Measurements from ENCODE around the gene PFDN1. TPM values are rescaled to one million over a fixed set of nuclear protein-coding genes. Genes with fewer than 3 reads are reported as not detected.

PFDN1 gene
- total RNA-seq, 1 experiment from 2014 or later, result 54.4 TPM

DNA sequence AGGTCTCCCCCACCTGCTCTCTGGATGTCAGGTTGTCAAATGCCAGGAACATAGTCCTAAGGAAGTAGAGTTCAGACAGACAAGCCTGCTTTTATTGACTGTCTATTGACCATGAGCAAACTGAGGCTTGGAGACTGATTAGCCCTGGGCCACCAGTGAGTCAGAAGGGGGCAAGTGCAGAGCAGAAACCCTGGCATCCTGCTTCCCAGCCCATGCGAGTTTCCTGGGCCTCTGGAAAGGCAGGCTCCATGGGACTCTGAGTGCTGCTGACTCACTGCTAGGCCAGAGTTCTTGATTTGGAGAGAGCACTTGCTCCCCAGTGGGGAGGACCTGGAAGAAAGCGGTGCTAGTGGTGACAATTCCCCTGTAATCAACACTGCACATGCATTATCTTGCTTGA is 46.3 kb upstream of the PFDN1 start:
- no peak for TF ChIP-seq POLR2AphosphoS5 (IDR thresholded peaks at IDR 0.05; ENCODE audit: low read depth, low read length)
- Histone ChIP-seq H3K4me3 (ENCODE audit: low read depth in 2 of 2, low read length in 2 of 2) (no peak overlapping the region), H3K9me3 (ENCODE audit: control insufficient read depth, insufficient read depth, low read depth, low read length) (no peaks in the 10 kb centered on the region), H3K27me3 (ENCODE audit: control insufficient read depth, insufficient read depth, low read length) (no peaks in the 10 kb centered on the region), H3K27ac (ENCODE audit: low read length) (no peak overlapping the region), H3K36me3 (ENCODE audit: control insufficient read depth, insufficient read depth, low read length) (no peaks in the 10 kb centered on the region), H3K4me1 (ENCODE audit: control insufficient read depth, insufficient read depth, low read length) (peaks cover 14% of the 10 kb centered on the region)
- DNase-seq (ENCODE audit: low read depth, low spot score) (no peak), ATAC-seq (no peak)
- intact Hi-C loops (cut with micrococcal nuclease; ENCODE audit: unreplicated experiment), result no loop called here
- CTCF ChIA-PET, result no interaction called here
- in situ Hi-C loops (cut with HindIII; ENCODE audit: low pct_unique_long_range_greater_than_20kb, low sequenced_read_pairs), result no loop called here
- POLR2A ChIA-PET, result no interaction called here
- no TSS peak for BruUV-seq (replicated peaks)

DNA sequence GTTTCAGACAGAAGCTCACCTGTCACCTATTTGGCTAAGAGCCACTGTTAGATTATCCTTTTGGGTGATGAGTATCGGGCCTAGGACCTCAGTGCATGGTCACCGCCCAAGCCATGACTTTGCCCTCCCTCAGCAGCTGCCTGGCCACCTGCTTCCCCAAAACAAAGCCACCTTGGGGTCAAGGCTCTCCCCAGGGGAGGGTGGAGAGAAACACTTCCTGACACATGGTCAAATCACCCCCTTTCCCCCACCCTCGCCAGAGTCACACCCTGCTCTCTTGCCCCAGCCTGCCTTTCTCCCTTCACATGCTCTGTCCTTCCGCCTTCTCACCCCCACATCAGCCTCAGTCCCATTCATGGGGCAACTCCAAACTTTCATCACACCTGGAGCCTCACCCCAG is 45.2 kb upstream of the PFDN1 start:
- H3K27me3 ChIP-seq (ENCODE audit: control insufficient read depth, insufficient read depth, low read length), result no peaks in the 10 kb centered on the region
- TF ChIP-seq TCF7L2 (IDR thresholded peaks at IDR 0.05; ENCODE audit: low read depth, low read length), result no peak
- TF ChIP-seq, protein P1, sequence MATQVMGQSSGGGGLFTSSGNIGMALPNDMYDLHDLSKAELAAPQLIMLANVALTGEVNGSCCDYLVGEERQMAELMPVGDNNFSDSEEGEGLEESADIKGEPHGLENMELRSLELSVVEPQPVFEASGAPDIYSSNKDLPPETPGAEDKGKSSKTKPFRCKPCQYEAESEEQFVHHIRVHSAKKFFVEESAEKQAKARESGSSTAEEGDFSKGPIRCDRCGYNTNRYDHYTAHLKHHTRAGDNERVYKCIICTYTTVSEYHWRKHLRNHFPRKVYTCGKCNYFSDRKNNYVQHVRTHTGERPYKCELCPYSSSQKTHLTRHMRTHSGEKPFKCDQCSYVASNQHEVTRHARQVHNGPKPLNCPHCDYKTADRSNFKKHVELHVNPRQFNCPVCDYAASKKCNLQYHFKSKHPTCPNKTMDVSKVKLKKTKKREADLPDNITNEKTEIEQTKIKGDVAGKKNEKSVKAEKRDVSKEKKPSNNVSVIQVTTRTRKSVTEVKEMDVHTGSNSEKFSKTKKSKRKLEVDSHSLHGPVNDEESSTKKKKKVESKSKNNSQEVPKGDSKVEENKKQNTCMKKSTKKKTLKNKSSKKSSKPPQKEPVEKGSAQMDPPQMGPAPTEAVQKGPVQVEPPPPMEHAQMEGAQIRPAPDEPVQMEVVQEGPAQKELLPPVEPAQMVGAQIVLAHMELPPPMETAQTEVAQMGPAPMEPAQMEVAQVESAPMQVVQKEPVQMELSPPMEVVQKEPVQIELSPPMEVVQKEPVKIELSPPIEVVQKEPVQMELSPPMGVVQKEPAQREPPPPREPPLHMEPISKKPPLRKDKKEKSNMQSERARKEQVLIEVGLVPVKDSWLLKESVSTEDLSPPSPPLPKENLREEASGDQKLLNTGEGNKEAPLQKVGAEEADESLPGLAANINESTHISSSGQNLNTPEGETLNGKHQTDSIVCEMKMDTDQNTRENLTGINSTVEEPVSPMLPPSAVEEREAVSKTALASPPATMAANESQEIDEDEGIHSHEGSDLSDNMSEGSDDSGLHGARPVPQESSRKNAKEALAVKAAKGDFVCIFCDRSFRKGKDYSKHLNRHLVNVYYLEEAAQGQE (IDR thresholded peaks at IDR 0.05; ENCODE audit: insufficient read depth in 1 of 2, low read depth in 2 of 2, low read length in 1 of 2), result no peak
- TF ChIP-seq SIN3A (IDR thresholded peaks at IDR 0.05; ENCODE audit: borderline replicate concordance, insufficient read depth, low read depth, low read length), result no peak
- TF ChIP-seq POLR2AphosphoS5 (IDR thresholded peaks at IDR 0.05; ENCODE audit: low read depth, low read length), result no peak
- no peak for TF ChIP-seq CTCF (IDR thresholded peaks at IDR 0.05)
- no peak for ATAC-seq
- in situ Hi-C loops (cut with HindIII; ENCODE audit: low pct_unique_long_range_greater_than_20kb, low sequenced_read_pairs) (no loop called here), intact Hi-C loops (cut with micrococcal nuclease; ENCODE audit: unreplicated experiment) (no loop called here)
- CTCF ChIA-PET, result interaction anchor here (5.1 kb wide), 1 partner anchor 104 kb away, joined by 79 read pairs; no protein-coding TSS in a partner anchor
- DNase-seq (ENCODE audit: low read depth, low spot score), result no peak
- H3K4me3 ChIP-seq (ENCODE audit: low read depth in 2 of 2, low read length in 2 of 2), result no peak overlapping the region
- no peaks in the 10 kb centered on the region for H3K9me3 ChIP-seq (ENCODE audit: control insufficient read depth, insufficient read depth, low read depth, low read length)
- H3K36me3 ChIP-seq (ENCODE audit: control insufficient read depth, insufficient read depth, low read length), result no peaks in the 10 kb centered on the region
- no peak overlapping the region for H3K27ac ChIP-seq (ENCODE audit: low read length)
- H3K4me1 ChIP-seq (ENCODE audit: control insufficient read depth, insufficient read depth, low read length), result peaks cover 14% of the 10 kb centered on the region
- POLR2A ChIA-PET, result interaction anchor here (0.6 to 0.7 kb wide), 2 partner anchors 18 to 132 kb away, joined by 3 read pairs; no protein-coding TSS in a partner anchor
- no TSS peak for BruUV-seq (replicated peaks)

DNA sequence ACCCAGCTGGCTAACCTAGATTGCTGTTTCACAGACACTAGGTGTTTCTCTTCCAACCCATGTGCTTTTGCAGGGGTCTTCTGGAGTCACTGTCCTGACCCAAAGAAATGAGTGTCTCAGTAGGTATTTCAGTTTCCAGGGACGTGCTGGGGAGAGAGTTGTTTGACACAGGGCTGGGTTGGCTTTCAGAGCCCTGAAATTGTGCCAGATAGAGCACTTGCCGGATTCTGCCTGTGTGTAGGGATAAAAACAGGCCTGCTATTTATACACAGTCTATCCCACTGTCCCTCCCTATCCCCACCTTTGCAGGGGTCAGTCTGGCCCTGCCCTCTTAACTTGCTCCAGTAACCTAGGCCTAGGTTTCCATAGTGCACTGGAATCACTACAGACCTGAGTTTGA is 44.5 kb upstream of the PFDN1 start:
- Histone ChIP-seq H3K4me3 (ENCODE audit: low read depth in 2 of 2, low read length in 2 of 2) (peak overlapping the region in 1 of 2 experiments; percentile 68; a peak in 1 of 4 replicates), H3K36me3 (ENCODE audit: control insufficient read depth, insufficient read depth, low read length) (no peaks in the 10 kb centered on the region), H3K27me3 (ENCODE audit: control insufficient read depth, insufficient read depth, low read length) (no peaks in the 10 kb centered on the region), H3K4me1 (ENCODE audit: control insufficient read depth, insufficient read depth, low read length) (peaks cover 14% of the 10 kb centered on the region), H3K9me3 (ENCODE audit: control insufficient read depth, insufficient read depth, low read depth, low read length) (no peaks in the 10 kb centered on the region), H3K27ac (ENCODE audit: low read length) (no peak overlapping the region)
- BruUV-seq (replicated peaks), result no TSS peak
- in situ Hi-C loops (cut with HindIII; ENCODE audit: low pct_unique_long_range_greater_than_20kb, low sequenced_read_pairs), result no loop called here
- ATAC-seq (no peak), DNase-seq (ENCODE audit: low read depth, low spot score) (no peak)
- intact Hi-C loops (cut with micrococcal nuclease; ENCODE audit: unreplicated experiment), result loop anchor here (2.0 kb wide), 1 partner anchor 45 kb away; the partner anchor contains the start of gene PFDN1
- TF ChIP-seq, protein P1 (IDR thresholded peaks at IDR 0.05; ENCODE audit: insufficient read depth in 1 of 2, low read depth in 2 of 2, low read length in 1 of 2), result no peak
- no peak for TF ChIP-seq POLR2AphosphoS5 (IDR thresholded peaks at IDR 0.05; ENCODE audit: low read depth, low read length)
- TF ChIP-seq CTCF (IDR thresholded peaks at IDR 0.05), result no peak
- no peak for TF ChIP-seq SIN3A (IDR thresholded peaks at IDR 0.05; ENCODE audit: borderline replicate concordance, insufficient read depth, low read depth, low read length)
- TF ChIP-seq TCF7L2 (IDR thresholded peaks at IDR 0.05; ENCODE audit: low read depth, low read length), result no peak
- CTCF ChIA-PET, result interaction anchor here (1.3 to 5.1 kb wide), 7 partner anchors 7 to 107 kb away, joined by 3 to 79 read pairs (median 8); no protein-coding TSS in a partner anchor
- POLR2A ChIA-PET, result interaction anchor here (0.7 kb wide), 1 partner anchor 18 kb away, joined by 3 read pairs; no protein-coding TSS in a partner anchor
